Calu3 (cell line): ENCODE data around the gene RGL3. TPM values are rescaled to one million over a fixed set of nuclear protein-coding genes. Genes with fewer than 3 reads are reported as not detected.

ENCODE experiments used
- BruUV-seq: library from RNA; stranded (reverse); fragments of 400-500 nt; replicated peaks from 2 replicates; lab custom pipeline; 2021; lab: Mats Ljungman, UMichigan
- CTCF ChIA-PET: fragments of 300-600 bp; sonication (Branson Sonifier 250); formaldehyde crosslinking; loops from one replicate; lab custom pipeline; 2022; ENCODE audit warnings: antibody characterized with exemption; lab: Charles Lee
- DNase-seq: peaks from one replicate; pipeline ENCODE4 v3.0.0; 2022
- H3K27ac Mint-ChIP-seq: one replicate; pipeline ENCODE4 v1.8.0; 2022; ENCODE audit warnings: mixed read lengths; ENCODE audit not compliant: unreplicated experiment
- H3K27me3 Mint-ChIP-seq: one replicate; pipeline ENCODE4 v1.8.0; 2022; ENCODE audit warnings: mixed read lengths; ENCODE audit not compliant: unreplicated experiment
- H3K36me3 Mint-ChIP-seq: one replicate; pipeline ENCODE4 v1.8.0; 2022; ENCODE audit warnings: mild to moderate bottlenecking, moderate library complexity, mixed read lengths; ENCODE audit not compliant: insufficient read depth, unreplicated experiment
- H3K4me1 Mint-ChIP-seq: one replicate; pipeline ENCODE4 v1.8.0; 2022; ENCODE audit warnings: mild to moderate bottlenecking, low read depth, mixed read lengths; ENCODE audit not compliant: unreplicated experiment
- H3K4me3 Mint-ChIP-seq: one replicate; pipeline ENCODE4 v1.8.0; 2022; ENCODE audit warnings: mild to moderate bottlenecking, low read depth, moderate library complexity, mixed read lengths; ENCODE audit not compliant: unreplicated experiment
- H3K9me3 Mint-ChIP-seq: one replicate; pipeline ENCODE4 v1.8.0; 2022; ENCODE audit warnings: low read depth, mixed read lengths; ENCODE audit not compliant: unreplicated experiment
- intact Hi-C: fragments of 100-400 bp; cut with micrococcal nuclease; formaldehyde crosslinking; loops from one replicate; pipeline ENCODE4 v1.10.0; 2022; ENCODE audit not compliant: unreplicated experiment
- total RNA-seq: library from RNA; stranded (reverse); gene quantifications from 2 replicates; pipeline ENCODE4 v1.2.3, GENCODE V29; 2022
- TF ChIP-seq, protein P1 (sequence below): fragments of 200-600 bp; IDR thresholded peaks from one replicate; pipeline ENCODE4 v1.8.0; 2022; ENCODE audit warnings: antibody characterized with exemption; ENCODE audit not compliant: unreplicated experiment

RGL3 gene
- total RNA-seq, 1 experiment from 2014 or later: 84.1 TPM

DNA sequence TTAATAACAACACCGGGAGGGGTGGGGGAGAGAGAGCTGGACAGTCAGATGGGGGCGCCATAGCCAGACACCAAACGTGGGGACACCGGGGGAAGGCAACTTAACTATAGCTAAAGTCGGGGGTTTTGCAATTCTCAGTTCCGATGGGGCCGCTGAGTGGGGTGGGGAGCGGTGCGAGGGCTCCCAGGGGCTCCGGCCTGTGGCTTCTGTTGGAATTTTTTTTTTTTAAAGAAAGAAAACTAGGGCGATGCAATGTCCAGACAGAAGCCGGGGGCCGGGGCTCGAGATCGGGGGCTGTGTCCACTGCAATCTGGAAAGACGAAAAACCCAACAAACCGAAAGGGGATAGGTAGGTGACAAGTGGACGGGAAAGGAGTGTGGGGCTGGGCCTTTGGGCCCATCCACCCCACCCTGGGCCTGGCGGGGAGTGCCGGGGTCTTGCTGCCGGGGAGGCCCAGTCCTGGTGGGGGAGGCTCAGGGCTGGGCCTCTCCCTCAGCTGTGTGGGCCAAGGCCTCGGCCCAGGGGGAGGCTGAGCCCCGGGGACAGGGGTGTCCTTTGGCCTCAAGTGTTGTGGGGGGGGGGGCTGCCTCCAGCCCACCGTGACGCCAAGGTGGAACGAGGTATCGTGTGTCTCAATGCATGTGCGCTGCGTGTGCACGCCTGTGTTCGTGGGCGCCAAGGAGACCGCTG lies 33.7 kb upstream of the RGL3 start:
- no TSS peak for BruUV-seq
- DNase-seq: no peak
- Mint-ChIP-seq H3K27me3 (no peaks in the 10 kb centered on the region), H3K4me3 (no peak overlapping the region), H3K9me3 (no peaks in the 10 kb centered on the region), H3K27ac (no peak overlapping the region), H3K36me3 (peaks cover 10% of the 10 kb centered on the region), H3K4me1 (no peaks in the 10 kb centered on the region)
- CTCF ChIA-PET: interaction anchor here (0.6 kb wide), 1 partner anchor 131 kb away, joined by 10 read pairs; no protein-coding TSS in a partner anchor
- TF ChIP-seq, protein P1, sequence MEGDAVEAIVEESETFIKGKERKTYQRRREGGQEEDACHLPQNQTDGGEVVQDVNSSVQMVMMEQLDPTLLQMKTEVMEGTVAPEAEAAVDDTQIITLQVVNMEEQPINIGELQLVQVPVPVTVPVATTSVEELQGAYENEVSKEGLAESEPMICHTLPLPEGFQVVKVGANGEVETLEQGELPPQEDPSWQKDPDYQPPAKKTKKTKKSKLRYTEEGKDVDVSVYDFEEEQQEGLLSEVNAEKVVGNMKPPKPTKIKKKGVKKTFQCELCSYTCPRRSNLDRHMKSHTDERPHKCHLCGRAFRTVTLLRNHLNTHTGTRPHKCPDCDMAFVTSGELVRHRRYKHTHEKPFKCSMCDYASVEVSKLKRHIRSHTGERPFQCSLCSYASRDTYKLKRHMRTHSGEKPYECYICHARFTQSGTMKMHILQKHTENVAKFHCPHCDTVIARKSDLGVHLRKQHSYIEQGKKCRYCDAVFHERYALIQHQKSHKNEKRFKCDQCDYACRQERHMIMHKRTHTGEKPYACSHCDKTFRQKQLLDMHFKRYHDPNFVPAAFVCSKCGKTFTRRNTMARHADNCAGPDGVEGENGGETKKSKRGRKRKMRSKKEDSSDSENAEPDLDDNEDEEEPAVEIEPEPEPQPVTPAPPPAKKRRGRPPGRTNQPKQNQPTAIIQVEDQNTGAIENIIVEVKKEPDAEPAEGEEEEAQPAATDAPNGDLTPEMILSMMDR: no peak
- intact Hi-C loops: no loop called here

DNA sequence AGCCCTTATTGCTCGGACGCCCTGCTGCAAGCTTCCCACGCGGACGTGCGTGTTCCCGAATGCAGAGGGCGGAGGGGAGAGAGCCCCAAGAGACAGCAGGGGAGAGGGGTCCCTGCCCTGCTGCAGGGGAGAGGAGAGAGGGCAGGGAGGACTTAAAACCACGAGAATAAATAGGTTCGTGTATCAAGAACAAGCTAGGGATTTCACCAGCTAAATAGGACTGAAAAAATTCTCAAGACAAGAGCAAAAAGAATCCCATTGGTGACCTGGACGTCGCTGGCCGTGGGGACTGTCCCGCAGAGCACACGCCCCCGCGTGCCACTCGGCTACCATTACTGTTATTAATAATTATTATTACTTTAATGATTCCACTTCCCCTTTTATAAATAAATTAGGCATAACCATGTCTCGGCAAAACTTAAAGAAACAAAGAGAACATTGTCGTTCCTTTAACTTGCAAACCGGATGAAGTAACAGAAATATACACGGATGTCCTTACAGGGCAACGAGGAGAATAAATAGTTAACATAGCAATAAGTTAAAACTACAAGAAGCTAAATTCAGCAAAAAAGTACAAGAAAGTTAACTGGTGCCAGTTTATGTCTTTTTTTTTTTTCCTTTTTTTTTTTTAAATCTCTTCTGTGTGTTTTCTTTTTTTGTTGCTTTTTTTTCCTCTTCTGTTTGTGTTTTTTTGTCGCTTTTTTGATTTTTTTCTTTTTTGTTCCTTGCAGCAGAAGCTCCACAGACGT lies 32.9 kb upstream of the RGL3 start:
- Mint-ChIP-seq H3K27ac (no peak overlapping the region), H3K27me3 (no peaks in the 10 kb centered on the region), H3K9me3 (no peaks in the 10 kb centered on the region), H3K4me1 (no peaks in the 10 kb centered on the region), H3K4me3 (no peak overlapping the region), H3K36me3 (peaks cover 10% of the 10 kb centered on the region)
- CTCF ChIA-PET: interaction anchor here (0.6 kb wide), 2 partner anchors 50 to 131 kb away, joined by 5 to 10 read pairs; no protein-coding TSS in a partner anchor
- BruUV-seq: no TSS peak
- TF ChIP-seq, protein P1: no peak
- intact Hi-C loops: no loop called here
- DNase-seq: no peak

DNA sequence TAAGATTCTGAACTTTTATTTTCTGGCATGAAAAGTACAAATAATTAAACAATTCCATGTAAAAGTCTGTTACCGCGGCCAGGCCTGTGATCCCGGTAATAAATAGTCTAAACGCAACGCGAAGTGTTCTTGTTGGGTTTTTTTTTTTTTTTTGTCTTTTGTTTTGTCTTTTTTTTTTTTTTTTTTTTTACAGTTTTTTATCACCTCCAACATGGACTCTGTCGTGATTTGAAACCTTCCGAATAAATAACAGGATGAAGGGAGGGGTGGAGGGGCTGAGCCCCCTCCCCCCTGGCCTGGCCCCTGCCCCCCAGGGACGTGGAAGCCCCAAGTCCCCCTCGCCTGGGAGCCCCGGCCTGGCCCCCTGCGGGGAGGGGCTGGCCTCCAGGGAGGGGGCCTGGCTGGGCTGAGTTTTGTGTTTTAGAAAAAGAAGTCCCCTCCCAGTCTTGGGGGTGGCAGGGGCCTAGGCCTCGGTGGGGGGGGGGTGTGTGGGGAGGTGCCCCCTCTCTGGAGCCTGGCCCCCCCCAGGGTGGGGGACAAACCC lies 32.3 kb upstream of the RGL3 start:
- BruUV-seq: no TSS peak
- Mint-ChIP-seq H3K27me3 (no peaks in the 10 kb centered on the region), H3K4me3 (no peak overlapping the region), H3K9me3 (no peaks in the 10 kb centered on the region), H3K27ac (no peak overlapping the region), H3K36me3 (peaks cover 10% of the 10 kb centered on the region), H3K4me1 (no peaks in the 10 kb centered on the region)
- TF ChIP-seq, protein P1: no peak
- DNase-seq: no peak
- intact Hi-C loops: no loop called here
- CTCF ChIA-PET: interaction anchor here (0.6 kb wide), 1 partner anchor 49 kb away, joined by 5 read pairs; no protein-coding TSS in a partner anchor

DNA sequence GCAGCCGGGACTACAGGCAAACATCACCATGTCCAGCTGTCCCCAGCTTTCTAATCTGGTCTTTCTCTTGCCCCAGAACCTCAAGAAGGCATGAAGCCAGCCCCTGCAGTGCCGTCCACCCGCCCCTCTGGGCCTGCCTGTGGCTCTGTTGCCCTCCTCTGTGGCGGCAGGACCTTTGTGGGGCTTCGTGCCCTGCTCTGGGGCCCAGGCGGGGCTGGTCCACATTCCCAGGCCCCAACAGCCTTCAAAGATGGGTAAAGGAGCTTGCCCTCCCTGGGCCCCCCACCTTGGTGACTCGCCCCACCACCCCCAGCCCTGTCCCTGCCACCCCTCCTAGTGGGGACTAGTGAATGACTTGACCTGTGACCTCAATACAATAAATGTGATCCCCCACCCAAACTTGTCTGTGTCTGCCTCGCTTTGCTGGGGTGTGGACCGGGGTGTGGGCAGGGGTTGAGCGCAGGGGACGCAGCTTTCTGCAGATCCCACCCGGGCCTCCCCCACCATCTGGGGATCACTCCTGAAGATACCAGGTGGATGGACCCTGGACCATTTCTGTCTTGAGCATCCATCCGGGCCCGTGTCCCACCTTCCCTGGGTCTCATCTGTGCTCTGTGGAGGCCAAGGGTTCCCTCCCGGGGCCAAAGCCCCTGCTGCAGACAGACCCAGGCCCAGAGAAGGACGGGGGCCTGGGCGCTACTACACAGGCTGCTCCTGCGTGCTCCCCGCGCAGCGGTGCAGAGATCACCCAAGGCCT lies 31.6 kb upstream of the RGL3 start:
- H3K27me3 Mint-ChIP-seq: no peaks in the 10 kb centered on the region
- H3K36me3 Mint-ChIP-seq: peaks cover 10% of the 10 kb centered on the region
- no peaks in the 10 kb centered on the region for H3K9me3 Mint-ChIP-seq
- no peak overlapping the region for H3K4me3 Mint-ChIP-seq
- H3K4me1 Mint-ChIP-seq: no peaks in the 10 kb centered on the region
- TF ChIP-seq, protein P1: no peak
- no peak for DNase-seq
- intact Hi-C loops: no loop called here
- CTCF ChIA-PET: no interaction called here
- no peak overlapping the region for H3K27ac Mint-ChIP-seq
- no TSS peak for BruUV-seq
